GM21423 (cell line): ENCODE data around the gene GSTM3.
"Not testable (repeated sequence)": the region's sequence is repeated elsewhere in the genome, so short reads cannot be mapped to it uniquely, and the experiment has no call there.

Experiments
- ATAC-seq: cut with Tn5 transposase; IDR thresholded peaks from one replicate; pipeline ENCODE4 v1.9.1; 2021; ENCODE audit warnings: mild to moderate bottlenecking, moderate library complexity; ENCODE audit not compliant: unreplicated experiment

Gene GSTM3

DNA sequence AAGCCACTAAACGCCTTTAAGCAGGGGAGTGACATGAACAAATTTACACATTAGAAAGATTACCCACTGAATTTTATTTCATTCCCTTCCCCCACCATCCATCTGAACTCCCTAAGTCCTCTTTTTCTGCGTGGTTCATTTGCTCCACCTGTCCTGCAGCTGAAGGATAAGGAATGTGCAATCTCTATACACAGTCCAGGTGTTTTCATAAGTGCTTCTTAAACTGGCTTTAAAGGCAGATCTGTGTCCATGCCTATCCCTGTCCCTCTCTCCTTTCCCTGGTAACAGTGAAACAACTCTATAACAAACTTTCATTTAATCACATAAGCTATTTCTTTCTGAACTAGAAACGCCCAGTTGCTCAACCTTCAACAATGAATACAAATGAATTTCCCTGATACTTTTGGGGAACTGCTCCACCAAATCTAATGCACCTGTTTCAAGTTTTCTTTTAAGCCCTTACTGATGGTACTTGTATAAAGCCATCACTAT lies 8.4 kb downstream of the GSTM3 start:
- ATAC-seq = no peak

DNA sequence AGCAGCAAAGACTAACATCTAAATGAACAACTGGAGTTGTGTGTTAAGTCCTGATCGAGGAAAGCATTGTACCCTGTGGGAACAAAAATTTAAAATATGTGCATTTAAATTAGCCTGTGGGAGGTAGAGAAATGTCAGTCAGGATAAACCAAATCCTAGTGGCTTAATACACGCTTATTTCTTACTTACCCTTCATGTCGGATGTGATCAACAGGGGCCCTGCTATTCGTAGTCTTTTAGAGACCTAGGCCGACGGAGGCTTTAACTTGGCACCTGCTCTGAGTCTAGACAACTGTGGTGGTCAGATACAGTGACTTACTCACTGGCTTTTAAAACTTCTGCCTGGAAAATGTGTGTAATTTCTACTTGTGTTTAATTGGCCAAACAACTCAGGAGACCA lies 10.2 kb downstream of the GSTM3 start:
- ATAC-seq = no peak

DNA sequence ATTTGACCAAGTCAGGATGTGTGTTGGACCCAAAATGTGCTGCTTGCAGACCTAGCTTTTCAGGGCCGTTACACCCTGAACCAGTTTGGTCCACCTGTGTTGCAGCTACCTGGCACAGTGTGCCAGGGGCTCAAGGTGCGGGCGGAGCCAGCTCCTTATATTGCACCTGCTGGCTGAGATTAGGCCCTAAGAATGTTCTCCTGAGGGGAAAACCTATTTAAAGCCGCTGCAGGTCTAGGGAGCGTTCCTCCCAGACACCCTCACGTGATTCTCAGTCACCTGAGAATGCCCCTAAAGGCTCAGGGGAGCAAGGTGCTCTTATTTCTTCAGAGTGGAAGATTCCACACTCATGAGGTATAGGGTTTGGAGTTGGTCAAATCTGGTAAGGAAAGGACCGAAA lies 12.0 kb downstream of the GSTM3 start:
- no peak for ATAC-seq

DNA sequence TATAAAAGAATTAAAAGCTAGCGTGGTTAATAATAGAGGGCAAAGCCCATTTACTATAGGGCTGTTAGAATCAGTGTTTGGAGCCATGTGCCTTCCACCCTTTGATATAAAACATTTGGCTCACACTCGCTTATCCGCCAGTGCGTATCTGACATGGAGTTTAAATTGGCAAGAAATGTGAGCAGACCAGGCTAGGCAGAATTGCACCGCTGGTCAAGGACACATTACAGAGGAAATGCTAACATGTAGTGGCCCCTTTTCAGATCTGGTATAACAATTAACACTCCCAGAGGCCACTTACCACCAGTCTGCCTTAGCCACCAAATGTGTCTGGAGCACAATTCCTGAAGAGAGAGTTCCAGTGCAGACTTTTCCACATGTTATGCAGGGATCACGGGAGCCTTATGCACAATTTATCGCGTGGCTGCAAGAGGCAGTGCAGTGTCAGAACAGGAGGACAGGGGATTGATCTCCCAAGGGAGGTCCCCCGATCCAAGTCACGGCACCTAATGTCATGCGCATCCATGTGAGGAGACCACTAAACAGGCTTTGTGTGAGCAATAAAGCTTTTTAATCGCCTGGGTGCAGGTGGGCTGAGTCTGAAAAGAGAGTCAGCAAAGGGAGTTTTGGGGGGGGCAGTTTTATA lies 14.0 kb downstream of the GSTM3 start:
- no peak for ATAC-seq

DNA sequence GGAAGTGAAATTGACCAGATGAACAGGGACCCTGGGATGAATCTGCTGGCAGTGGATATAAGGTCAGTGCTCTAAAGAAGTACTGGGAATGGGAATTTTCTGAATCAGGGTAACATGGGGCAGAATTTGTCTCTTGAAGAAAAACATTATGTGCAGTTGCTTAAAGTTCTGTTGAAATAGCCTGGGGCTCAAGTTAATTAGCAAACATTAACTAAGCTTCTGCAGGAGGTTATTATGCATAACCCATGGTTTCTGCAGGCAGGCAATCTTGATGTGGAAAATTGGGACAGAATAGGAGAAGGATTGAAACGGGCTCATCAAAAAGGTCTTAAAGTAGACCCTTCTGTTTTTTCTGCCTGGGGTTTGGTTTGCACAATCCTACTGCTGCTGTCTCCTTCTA lies 14.8 kb downstream of the GSTM3 start:
- no peak for ATAC-seq

DNA sequence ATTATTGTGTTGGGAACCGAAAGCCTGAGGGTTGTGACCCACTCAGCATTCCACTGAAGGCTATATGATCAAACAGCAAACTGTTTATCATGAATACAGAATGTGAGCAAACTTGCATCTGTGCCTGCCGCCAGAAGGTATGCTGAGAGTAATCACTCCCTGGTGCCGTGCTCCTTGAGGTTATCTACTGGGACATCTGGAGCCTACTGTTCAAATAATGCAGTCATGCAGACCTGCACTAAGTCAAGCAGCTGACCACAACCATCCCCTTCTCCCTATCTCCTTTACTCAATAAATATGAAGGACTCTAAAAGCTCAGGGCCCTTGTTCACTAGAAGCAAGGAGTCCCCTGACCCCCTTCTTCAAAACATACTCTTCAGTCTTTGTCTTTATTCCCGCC lies 15.3 kb downstream of the GSTM3 start:
- ATAC-seq = no peak

DNA sequence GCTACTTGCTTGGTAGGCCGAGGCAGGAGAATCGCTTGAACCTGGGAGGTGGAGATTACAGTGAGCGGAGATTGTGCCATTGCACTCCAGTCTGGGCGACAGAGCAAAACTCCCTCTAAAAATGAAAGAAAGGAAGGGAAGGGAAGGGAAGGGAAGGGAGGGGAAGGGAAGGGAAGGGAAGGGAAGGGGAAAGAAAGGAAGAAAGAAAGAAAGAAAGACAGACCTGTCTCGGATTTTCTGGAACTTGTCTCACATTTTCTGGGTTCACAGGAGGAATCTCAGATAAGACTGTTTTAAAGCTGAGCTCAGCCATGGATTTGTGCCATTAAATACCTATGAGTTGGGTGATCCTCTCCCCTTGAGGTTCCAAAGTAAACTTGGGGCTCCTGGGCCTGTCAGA lies 15.9 kb downstream of the GSTM3 start:
- no peak for ATAC-seq

DNA sequence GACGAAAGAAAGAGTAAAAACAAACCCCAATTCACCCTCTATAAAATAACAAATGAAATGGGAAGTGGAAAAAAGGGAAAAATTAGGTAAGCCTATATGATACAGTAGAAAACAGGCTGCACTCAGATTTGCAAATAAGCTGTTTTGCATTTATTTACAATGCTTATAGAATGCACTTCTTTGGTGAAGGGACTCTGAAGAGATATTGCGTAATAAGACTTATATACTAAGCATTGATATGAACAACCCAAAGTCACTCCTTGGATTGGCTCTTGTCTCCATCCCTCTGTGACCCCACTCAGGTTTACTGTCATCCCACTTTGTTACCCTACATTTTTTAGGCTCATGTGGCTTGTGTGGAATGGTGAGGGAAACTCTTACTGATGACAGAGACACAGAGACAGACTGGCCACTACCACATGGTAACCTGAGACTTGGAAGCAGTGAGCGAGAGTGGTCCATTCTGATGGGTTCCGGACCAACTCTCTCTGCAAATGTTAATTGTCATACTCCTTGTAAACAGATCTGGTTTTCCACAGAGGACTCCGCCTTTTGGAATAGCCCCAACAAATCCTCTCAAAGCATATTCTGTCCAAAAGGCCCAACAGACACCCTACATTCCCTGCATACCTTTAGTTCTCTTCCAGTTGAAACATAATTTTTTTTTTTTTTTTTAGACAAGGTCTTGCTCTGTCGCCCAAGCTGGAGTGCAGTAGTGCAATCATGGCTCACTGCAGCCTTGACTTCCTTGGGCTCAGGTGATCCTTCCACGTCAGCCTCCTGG lies 17.7 kb downstream of the GSTM3 start:
- no peak for ATAC-seq

DNA sequence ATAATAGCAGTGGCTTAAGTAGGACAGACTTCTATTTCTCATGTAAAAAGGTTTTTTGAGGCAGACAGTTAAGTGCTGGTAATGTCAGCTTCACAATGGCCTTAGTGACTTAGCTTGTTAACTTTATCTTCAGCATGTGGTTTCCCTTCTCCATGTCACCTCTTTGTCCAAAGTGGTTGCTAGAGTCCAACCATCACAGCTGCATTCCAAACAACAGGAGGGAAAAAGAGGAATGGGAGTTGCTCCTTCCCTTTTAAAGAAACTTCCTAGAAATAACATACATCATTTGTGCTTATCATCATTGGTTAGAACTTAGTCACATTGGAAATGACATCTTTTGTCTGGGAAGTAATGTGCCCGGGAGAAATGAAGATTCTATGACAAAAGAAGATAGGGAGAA lies 18.9 kb downstream of the GSTM3 start:
- no peak for ATAC-seq

DNA sequence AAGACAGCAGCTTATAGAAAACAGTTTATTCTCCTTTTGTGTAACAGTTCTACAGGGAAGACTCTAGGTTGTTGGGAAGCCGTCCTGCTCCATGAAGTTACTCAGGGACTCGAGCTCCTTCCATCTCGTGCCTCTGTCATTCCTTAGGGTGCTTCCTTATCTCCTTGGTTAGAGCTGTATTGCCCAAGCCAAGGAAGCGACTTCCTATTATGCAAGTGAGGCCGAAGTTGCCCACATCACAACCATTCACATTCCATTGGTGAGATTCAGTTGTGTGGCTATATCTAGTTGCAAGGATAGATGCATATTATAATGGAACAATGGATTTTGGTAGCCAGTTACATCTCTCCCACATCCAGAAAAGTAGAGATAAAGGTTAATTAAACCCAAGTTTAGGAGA lies 19.8 kb downstream of the GSTM3 start:
- no peak for ATAC-seq

DNA sequence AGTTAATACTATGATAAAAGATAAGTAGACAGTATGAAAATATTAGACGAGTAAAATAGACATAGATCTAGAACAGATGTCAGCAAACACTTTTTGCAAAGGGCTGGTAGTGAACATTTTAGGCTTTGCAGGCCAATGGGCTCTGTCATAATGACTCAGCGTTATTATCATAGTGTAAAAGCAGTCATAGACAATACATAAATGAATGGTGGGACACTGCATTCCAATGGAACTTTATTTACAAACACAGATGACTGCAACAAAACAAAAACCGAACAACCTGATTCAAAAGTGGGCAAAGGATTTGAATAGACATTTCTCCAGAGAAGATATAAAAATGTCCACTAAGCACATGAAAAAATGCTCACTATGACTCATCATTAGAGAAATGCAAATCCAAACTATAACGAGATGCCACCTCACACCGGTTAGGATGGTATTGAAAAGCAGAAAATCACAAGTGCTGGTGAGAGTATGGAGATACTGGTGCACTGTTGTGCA lies 21.5 kb downstream of the GSTM3 start:
- no peak for ATAC-seq

DNA sequence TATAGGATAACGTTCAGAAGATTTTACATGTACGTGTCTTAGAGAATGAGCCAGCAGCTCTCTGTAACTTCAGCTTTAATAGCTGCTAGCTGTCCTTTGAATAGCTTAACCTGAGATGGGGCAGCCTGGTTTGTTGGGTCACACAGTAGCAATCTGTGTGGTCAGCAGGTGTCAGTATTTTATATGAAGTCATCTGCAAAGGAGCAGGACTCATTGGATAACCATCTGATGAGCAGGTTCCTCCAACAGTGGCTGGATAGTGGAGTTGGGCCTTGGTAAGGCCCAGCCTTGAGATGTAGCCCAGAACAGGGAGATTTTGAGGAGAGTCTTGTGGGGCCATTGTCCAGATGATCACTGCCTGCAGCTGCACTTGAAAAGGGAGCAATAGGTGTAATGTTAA lies 22.3 kb downstream of the GSTM3 start:
- ATAC-seq = no peak

DNA sequence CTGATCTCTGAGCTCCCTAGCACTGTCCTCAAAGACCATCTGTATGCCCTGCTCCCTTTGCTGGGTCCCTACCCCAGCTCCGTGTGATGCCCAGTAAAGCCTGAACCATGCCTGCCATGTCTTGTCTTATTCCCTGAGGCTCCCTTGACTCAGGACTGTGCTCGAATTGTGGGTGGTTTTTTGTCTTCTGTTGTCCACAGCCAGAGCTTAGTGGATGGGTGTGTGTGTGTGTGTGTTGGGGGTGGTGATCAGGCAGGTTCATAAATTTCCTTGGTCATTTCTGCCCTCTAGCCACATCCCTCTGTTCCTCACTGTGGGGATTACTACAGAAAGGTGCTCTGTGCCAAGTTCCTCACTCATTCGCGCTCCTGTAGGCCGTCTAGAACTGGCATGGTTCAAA lies 23.1 kb downstream of the GSTM3 start:
- ATAC-seq = no peak

DNA sequence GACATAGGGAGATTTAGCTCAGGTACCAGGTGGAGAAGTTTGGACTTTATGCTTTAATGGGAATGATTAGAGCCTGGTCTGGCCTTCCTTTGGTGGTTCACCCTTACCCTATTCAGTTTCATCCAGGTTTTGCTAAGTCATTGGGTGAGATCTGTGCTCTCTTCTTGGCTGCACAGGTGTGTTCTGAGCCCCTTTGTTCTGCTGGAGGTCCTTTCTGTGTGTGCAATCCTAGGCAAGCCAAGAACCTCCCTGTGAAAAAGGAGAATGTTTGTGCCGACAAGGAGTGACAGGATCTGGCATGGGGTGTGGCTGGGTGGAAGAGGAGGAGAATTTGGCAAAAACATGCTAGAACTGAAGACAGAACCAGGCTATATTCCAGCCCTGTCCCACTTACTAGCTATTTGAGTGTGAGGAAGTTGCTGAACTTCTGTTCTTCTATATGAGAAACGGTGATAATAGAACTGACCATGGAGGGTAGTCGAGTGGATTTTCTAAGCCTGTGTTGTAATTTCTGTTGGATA lies 24.2 kb downstream of the GSTM3 start:
- no peak for ATAC-seq

DNA sequence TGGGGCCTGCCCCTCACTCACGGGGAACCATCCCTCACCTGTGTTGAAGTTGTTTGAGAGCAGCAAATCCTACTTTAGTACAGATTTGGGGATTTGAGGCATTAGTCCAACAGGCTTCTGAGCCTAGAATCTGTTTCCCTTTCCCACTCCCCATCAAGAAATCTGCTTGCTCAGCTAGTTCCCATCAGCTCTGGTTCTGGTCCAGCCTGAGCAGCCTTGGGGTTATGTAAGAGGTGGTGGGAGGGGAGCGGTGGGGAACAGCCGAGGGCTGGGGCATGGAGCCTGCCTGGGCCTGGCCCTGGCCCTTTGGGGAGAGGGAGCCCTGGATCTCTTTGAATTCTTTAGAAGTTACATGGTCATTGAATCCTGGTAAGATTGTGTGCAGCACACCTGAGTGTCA lies 24.7 kb downstream of the GSTM3 start:
- no peak for ATAC-seq

DNA sequence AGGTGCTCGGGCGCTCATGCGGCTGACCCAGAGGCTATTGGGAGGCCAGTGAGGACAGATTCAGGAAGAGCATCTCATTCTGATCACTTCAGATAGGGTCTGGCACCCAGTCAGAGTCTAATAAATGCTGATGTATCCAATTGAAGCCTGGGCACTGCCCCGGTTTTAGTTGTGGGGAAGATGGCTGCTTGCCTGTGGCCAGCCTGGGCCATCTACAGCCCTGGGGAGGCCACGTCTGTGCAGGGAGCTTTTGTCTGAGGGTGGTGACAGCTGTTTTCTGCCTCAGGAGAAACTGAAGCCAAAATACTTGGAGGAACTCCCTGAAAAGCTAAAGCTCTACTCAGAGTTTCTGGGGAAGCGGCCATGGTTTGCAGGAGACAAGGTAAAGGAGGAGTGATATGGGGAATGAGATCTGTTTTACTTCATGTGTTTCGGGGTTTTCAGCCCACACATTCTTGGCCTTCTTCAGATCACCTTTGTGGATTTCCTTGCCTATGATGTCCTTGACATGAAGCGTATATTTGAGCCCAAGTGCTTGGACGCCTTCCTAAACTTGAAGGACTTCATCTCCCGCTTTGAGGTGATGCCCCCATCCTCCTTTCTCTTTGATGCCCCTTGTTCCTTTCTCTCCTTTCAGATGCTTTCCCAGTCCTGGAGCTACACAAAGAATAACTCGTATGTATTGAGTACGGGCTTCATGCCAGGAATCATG lies 26.0 kb downstream of the GSTM3 start:
- ATAC-seq = no peak

DNA sequence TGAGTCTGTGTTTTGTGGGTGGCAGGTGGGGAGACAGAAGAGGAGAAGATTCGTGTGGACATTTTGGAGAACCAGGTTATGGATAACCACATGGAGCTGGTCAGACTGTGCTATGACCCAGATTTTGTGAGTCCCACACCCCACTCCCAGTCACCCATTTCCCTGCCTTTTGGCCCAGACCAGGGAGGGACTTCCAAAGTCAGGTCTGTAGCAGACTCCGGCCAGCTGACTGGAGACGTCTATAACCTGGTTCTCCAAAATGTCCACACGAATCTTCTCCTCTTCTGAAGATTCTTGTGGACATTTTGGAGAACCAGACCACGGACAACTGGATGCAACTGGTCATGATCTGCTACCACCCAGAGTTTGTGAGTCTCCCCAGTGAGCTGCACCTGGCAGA lies 27.2 kb downstream of the GSTM3 start:
- ATAC-seq = no peak

DNA sequence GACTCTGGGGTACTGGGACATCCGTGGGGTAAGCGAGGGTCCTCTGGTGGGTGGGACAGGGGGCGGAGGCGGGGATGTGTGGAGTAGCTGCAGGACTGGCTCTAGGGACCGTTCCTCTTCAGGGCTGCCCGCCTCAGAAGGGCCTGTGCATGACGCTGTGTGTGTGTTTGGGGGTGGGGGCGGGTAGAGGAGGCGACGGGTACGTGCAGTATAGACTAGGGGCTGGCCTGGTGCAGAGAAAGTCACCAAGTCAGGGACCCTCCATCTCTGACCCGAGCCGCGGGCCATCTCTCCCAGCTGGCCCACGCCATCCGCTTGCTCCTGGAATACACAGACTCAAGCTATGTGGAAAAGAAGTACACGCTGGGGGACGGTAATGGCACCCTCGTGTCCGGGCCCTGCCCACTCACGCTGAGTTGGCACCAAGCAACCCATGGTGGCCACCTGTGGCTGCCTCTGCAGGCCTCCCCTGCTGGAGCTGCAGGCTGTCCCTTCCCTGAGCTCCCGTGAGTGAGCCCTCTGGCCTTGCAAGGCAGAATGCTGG lies 28.4 kb downstream of the GSTM3 start:
- no peak for ATAC-seq

DNA sequence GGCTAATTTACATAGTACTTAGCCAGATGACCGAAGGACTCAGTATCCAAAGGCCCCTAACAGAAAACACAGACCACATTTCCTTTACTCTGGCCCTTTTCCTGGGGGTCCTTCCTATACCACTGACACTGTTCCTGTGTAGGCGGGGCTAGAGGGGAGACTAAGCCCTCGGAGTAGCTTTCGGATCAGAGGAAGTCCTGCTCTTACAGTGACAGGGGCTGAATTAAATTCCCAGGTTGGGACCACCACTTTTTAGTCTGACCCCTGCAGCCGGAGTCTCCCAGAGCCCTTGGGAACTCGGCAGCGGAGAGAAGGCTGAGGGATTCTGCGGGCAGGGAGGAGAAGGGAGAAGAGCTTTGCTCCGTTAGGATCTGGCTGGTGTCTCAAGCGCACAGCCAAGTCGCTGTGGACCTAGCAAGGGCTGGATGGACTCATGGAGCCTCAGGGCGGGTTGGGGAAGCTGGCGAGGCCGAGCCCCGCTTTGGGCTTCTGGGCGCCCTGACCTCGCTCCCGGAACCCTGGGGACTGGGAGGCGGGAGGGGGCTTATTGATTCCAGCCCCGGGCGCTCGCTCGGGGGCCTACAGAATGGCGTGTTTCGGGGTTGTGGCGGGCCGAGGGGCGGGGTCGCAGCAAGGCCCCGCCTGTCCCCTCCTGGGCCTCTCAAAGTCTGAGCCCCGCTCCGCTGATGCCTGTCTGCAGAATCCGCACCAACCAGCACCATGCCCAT lies 29.1 kb downstream of the GSTM3 start, which contains the start of gene GSTM5:
TSS of gene GSTM5 (plus strand) at position 659 of the 728 bp plus-strand sequence. CDS start at position 721, 62 bp downstream.
- ATAC-seq = not testable (repeated sequence)

DNA sequence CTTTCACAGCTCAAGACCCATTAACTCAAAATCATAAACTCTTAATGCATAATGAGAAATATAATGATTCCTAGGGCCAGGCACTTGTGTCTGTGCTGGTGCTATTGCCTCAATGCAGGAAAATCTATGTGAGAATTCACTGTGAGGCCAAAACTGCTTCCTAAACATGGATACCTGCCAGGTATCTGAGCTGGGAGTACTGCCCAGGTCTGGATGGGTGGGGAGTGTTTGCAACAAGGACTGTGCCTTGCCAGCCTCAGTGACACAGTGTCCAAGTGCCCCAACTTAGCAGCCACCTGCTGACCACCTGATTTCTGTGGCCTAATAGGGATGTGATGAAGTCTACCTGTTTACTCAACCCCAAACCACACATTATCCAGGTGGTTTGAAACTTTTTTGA lies 31.0 kb downstream of the GSTM3 start:
- not testable (repeated sequence) for ATAC-seq
